ENCODE results near the gene LMX1A.

LMX1A gene

GRCh38 chr1:165234149-165234548, 122.4 kb downstream of the LMX1A start:
- ATAC-seq: no peak
- TF ChIP-seq ARNTL (CRISPR knock-in tag; IDR thresholded peaks at IDR 0.05; ENCODE audit: borderline replicate concordance, low read depth): no peak
- no peak for TF ChIP-seq ZNF565 (CRISPR knock-in tag; conservative IDR thresholded peaks at IDR 0.05; ENCODE audit: low read depth)
- TF ChIP-seq, protein P1, sequence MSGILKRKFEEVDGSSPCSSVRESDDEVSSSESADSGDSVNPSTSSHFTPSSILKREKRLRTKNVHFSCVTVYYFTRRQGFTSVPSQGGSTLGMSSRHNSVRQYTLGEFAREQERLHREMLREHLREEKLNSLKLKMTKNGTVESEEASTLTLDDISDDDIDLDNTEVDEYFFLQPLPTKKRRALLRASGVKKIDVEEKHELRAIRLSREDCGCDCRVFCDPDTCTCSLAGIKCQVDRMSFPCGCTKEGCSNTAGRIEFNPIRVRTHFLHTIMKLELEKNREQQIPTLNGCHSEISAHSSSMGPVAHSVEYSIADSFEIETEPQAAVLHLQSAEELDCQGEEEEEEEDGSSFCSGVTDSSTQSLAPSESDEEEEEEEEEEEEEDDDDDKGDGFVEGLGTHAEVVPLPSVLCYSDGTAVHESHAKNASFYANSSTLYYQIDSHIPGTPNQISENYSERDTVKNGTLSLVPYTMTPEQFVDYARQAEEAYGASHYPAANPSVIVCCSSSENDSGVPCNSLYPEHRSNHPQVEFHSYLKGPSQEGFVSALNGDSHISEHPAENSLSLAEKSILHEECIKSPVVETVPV (CRISPR knock-in tag; IDR thresholded peaks at IDR 0.05): no peak
- TF ChIP-seq ZNF8 (CRISPR knock-in tag; IDR thresholded peaks at IDR 0.05): no peak
- TF ChIP-seq OSR1 (CRISPR knock-in tag; IDR thresholded peaks at IDR 0.05): no peak
- TF ChIP-seq, protein P2, sequence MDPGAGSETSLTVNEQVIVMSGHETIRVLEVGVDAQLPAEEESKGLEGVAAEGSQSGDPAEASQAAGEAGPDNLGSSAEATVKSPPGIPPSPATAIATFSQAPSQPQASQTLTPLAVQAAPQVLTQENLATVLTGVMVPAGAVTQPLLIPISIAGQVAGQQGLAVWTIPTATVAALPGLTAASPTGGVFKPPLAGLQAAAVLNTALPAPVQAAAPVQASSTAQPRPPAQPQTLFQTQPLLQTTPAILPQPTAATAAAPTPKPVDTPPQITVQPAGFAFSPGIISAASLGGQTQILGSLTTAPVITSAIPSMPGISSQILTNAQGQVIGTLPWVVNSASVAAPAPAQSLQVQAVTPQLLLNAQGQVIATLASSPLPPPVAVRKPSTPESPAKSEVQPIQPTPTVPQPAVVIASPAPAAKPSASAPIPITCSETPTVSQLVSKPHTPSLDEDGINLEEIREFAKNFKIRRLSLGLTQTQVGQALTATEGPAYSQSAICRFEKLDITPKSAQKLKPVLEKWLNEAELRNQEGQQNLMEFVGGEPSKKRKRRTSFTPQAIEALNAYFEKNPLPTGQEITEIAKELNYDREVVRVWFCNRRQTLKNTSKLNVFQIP (CRISPR knock-in tag; IDR thresholded peaks at IDR 0.05; ENCODE audit: borderline replicate concordance, low read depth): no peak
- no peak for TF ChIP-seq RARB (CRISPR knock-in tag; IDR thresholded peaks at IDR 0.05)

GRCh38 chr1:165228676-165229075, 127.8 kb downstream of the LMX1A start:
- TF ChIP-seq CSDC2 (CRISPR knock-in tag; IDR thresholded peaks at IDR 0.05): no peak
- no peak for TF ChIP-seq ZFP30 (CRISPR knock-in tag; IDR thresholded peaks at IDR 0.05)
- TF ChIP-seq ESRRG (CRISPR knock-in tag; IDR thresholded peaks at IDR 0.05): no peak
- no peak for TF ChIP-seq RARB (CRISPR knock-in tag; IDR thresholded peaks at IDR 0.05)
- no peak for TF ChIP-seq TCF4 (CRISPR knock-in tag; IDR thresholded peaks at IDR 0.05; ENCODE audit: borderline replicate concordance)
- TF ChIP-seq ZNF8 (CRISPR knock-in tag; IDR thresholded peaks at IDR 0.05): no peak
- TF ChIP-seq SNAI2 (CRISPR knock-in tag; IDR thresholded peaks at IDR 0.05): no peak
- no peak for TF ChIP-seq TSHZ2 (CRISPR knock-in tag; IDR thresholded peaks at IDR 0.05)
- no peak for TF ChIP-seq GLIS3 (CRISPR knock-in tag; IDR thresholded peaks at IDR 0.05)
- TF ChIP-seq, protein P1 (CRISPR knock-in tag; IDR thresholded peaks at IDR 0.05): no peak
- TF ChIP-seq OSR1 (CRISPR knock-in tag; IDR thresholded peaks at IDR 0.05): no peak
- ATAC-seq: no peak

DNA sequence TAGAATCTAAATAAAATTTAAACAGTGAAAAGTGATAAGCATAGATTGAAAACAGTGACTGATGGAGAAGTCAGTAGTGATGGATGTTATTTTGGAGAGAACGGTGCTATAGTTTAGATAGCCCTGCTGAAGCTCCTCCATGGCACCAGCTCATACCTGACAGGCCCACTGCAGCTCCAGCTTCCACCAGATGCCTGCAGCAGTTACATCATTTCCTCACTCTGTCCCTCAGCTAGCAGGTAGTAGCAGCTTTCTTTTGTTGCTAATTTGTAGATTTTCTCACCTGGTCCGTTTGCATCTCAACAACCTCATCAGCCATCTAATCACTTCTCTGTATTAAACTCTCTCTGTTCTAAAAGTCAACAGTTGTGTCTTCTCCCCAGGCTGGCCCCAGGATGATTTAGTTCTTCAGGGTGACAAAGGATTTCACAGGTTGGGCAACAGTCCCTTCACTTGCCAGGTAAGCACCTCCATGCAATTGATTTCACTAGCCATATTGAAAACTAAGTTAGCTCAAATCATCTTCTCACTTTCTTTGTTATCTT, 128.3 kb downstream of the LMX1A start:
- TF ChIP-seq TOX (CRISPR knock-in tag; IDR thresholded peaks at IDR 0.05; ENCODE audit: borderline replicate concordance) (no peak), ZNF70 (CRISPR knock-in tag; IDR thresholded peaks at IDR 0.05) (no peak), OSR1 (CRISPR knock-in tag; IDR thresholded peaks at IDR 0.05) (no peak), ISL1 (CRISPR knock-in tag; IDR thresholded peaks at IDR 0.05) (no peak), ZFP30 (CRISPR knock-in tag; IDR thresholded peaks at IDR 0.05) (no peak), ARNTL (CRISPR knock-in tag; IDR thresholded peaks at IDR 0.05; ENCODE audit: borderline replicate concordance, low read depth) (no peak), ZC3H10 (CRISPR knock-in tag; IDR thresholded peaks at IDR 0.05) (no peak), SNAI2 (CRISPR knock-in tag; IDR thresholded peaks at IDR 0.05) (no peak), BACH2 (CRISPR knock-in tag; IDR thresholded peaks at IDR 0.05; ENCODE audit: borderline replicate concordance) (no peak), GLIS3 (CRISPR knock-in tag; IDR thresholded peaks at IDR 0.05) (no peak), TCF4 (CRISPR knock-in tag; IDR thresholded peaks at IDR 0.05; ENCODE audit: borderline replicate concordance) (no peak), CREB5 (CRISPR knock-in tag; IDR thresholded peaks at IDR 0.05; ENCODE audit: low read depth) (no peak)
- TF ChIP-seq, protein P2 (CRISPR knock-in tag; IDR thresholded peaks at IDR 0.05; ENCODE audit: borderline replicate concordance, low read depth): no peak
- no peak for ATAC-seq
